ENCODE data around the gene TSGA10IP.
A peak's percentile ranks its signal among the peaks of the same experiment; 100 is the strongest.

TSGA10IP gene

DNA sequence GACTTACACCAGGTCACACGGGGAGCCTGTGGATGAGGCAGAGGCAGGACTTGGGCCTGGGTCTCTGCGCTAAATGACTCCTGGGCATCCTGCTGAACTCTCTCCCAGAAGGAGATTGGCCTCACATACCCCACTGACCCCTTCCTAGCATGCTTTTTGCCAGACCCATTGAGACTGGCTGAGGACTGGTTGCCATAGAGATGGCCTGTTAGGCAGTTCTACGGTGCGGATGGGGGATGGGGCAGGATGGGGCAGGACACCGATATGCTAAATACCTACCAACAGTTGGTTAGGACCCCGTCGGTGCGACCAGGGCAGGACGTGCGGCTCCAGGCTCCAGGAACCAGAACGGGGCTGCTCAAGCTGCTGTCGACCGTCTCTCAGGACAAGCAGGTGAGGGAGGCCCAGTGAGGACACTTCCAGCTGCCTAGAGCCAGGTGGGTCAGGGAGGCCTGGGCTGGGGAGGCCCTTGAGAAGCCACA, at the start of gene TSGA10IP:
TSS of gene TSGA10IP (plus strand) at position 51 of the 482 bp plus-strand sequence. CDS start at position 247, 196 bp downstream.
- DNase-seq, result no peak

- no peak for DNase-seq
Observed at GRCh38 chr11:65895482-65895981, 49.7 kb upstream of the TSGA10IP start.

- no peak for DNase-seq
Observed at GRCh38 chr11:65896034-65896999, 49.0 kb upstream of the TSGA10IP start.

DNA sequence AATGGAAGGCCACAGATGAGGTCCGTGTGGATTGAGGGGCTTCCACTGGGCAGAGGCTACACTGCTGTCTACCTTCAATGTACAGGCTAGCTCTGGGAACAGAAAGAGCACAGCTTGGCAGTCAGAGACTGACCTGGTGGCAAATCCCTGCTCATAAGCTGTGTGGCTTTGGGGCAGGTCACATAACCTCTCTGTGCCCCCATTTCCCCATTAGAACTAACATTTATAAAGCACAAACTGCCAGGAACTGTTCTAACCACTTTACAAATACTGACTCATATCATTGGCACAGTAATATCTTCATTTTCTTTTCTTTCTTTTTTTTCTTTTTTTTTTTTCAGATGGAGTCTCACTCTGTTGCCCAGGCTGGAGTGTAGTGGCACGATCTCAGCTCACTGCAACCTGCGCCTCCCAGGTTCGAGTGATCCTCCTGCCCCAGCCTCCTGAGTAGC, 48.2 kb upstream of the TSGA10IP start:
- DNase-seq, result no peak

DNA sequence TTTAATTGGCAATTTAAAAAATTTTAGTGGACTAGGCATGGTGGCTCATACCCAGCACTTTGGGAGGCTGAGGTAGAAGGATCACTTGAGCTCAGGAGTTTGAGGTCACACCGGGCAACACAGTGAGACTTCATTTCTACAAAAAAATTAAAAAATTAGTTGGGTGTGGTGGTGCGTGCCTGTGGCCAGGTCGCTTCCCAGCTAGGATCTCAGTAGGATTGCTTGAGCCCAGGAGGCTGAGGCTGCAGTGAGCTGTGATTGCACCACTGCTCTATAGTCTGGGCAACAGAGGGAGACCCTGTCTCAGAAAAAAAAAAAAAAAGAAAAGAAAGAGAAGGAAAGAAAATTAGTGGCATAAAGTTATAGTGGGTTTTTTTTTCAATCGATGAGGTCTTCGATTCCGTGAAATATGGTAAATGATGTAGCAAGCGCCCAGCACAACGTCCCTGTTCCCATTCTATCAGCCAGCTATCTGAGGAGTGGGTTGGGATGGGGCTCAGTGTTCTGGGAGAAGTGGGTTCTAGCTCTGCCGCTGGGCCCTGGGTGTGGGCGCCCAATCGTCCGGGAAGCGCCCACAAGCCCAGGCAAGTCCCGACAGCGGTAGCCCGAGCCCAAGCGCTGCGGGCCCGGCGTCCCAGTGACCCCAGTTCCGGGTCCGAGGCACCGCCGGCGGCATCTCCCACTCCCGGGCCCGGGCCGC, 46.5 kb upstream of the TSGA10IP start:
- DNase-seq, result no peak

DNA sequence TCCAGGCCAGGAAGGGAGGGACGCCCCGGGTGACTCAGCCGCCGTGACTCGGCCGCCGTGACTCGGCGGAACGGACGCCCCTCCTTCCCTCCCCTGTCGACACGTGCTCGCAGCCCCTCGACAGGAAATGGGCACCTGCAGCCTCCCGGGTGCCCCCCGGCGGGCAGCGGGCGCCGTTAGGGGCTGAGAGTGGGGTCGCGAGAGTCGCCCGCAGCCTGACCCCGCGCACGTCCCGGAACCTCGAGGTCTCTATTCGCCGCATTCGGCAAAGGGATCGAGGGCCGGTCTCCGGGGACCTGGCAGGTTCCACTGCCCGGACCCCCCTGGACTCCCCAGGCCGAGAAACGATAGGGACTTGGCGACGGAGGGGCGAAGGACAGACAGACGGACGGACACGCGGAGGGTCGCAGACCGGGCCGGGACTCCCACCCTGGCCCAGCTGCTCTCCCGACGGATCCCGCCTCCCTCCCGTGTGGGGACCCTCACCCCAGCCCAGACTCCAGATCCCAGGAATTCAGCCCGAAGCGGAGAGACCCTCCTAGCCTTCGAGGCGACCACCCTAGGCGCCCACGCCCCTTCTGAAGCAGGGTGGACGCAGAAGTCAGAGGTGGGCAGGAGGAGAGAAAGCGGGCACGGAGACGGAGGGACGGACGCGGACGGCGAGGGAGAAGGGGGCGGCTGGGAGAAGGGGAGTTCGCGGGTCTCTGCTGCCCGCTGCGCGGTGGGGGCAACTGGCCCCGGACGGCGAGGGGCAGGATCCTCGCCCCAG, 45.7 kb upstream of the TSGA10IP start:
- DNase-seq, result no peak

- peak; percentile 69 for DNase-seq
Observed at GRCh38 chr11:65900125-65900898, 45.0 kb upstream of the TSGA10IP start, which contains the start of gene FOSL1. Gene FOSL1, minus strand, starts transcription at chr11:65900388. Its CDS starts 49 bp downstream, at chr11:65900339.

GRCh38 chr11:65900899-65901180, 44.4 kb upstream of the TSGA10IP start:
- DNase-seq, result no peak

DNA sequence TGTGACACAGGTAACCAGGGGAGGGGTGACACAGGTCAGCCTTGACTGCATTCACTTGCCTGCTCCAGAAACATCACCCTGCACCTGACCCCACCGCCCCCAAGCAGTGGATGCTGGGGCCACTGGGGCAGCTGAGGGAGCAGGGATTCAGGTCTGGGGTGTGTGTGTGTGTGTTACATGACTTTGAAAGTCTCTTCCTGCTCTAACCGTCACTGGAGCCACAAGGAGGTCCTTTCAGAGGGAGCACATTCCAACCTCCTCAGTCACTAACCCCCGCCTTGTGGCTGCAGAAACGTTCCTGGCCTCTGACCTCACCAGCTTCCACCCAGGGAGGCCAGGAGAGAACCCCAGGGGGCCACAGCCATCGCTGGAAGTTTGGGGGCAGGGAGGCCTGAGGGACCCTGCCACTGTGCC, 42.2 kb upstream of the TSGA10IP start:
- DNase-seq, result no peak

DNA sequence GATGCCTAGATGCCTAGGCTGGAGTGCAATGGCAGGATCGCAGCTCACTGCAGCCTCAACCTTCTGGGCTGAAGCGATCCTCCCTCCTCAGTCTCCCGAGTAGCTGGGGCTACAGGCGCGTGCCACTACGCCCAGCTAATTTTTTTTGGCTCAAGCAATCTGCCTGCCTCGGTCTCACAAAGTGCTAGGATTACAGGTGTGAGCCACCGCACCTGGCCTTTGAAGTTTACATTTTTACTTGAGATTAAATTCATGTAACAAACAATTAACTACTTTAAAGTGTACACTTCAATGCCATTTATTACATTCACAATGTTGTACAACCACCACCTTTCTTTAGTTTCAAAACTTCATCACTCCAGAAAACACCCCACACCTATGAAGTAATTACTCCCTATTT, 41.6 kb upstream of the TSGA10IP start:
- no peak for DNase-seq

- no peak for DNase-seq
Observed at GRCh38 chr11:65906602-65907001, 38.7 kb upstream of the TSGA10IP start.

- DNase-seq, result no peak
Observed at GRCh38 chr11:65907878-65908277, 37.4 kb upstream of the TSGA10IP start.

GRCh38 chr11:65911682-65912568, 33.4 kb upstream of the TSGA10IP start:
- DNase-seq, result no peak

DNA sequence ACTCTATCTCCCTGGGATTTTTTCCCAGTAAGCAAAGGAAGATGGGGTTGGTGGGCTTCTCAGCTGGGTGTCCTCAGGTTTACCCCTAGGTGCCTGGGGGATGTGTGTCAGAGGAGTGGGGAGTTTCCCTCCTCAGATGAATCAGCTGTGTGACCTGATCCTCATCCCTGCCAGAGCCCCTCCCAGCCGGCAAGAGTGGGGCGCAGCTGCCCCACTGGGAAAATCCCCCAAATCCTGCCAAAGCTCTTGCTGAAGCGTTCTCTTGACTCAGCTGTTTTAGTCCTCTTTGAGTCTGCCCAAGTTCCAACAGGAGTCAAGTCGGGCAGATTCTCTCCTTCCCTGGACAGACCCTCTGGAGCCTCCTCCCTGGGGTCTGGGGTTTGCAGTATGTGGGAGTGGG, 32.4 kb upstream of the TSGA10IP start:
- no peak for DNase-seq

GRCh38 chr11:65915101-65915820, 30.0 kb upstream of the TSGA10IP start:
- no peak for DNase-seq

GRCh38 chr11:65915821-65916251, 29.4 kb upstream of the TSGA10IP start:
- no peak for DNase-seq

DNA sequence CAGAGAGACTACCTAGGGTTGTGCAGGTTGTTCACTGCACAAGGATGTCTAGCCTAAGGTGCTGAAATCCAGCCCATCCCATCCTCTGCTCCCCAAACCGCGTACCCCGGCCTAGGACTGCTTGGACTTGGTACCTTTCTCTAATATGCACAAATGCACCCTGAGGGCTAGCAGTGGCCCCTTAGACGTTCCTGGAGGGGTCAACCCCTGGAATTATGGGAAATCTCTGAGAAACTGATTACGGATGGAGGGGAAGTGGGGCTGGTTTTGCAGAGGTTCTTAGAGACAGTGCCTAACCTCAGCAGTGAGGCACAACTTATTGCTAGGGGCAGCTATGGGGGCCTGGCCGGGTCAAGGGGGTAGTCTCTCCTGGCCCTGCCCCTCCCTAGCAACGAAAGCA, 28.9 kb upstream of the TSGA10IP start:
- DNase-seq, result no peak

GRCh38 chr11:65917077-65917433, 28.2 kb upstream of the TSGA10IP start:
- no peak for DNase-seq

GRCh38 chr11:65917434-65918210, 27.7 kb upstream of the TSGA10IP start:
- DNase-seq, result no peak
